ENCODE results near the gene BTBD19.
"Not testable (repeated sequence)": the region's sequence is repeated elsewhere in the genome, so short reads cannot be mapped to it uniquely, and the experiment has no call there.

Gene BTBD19

DNA sequence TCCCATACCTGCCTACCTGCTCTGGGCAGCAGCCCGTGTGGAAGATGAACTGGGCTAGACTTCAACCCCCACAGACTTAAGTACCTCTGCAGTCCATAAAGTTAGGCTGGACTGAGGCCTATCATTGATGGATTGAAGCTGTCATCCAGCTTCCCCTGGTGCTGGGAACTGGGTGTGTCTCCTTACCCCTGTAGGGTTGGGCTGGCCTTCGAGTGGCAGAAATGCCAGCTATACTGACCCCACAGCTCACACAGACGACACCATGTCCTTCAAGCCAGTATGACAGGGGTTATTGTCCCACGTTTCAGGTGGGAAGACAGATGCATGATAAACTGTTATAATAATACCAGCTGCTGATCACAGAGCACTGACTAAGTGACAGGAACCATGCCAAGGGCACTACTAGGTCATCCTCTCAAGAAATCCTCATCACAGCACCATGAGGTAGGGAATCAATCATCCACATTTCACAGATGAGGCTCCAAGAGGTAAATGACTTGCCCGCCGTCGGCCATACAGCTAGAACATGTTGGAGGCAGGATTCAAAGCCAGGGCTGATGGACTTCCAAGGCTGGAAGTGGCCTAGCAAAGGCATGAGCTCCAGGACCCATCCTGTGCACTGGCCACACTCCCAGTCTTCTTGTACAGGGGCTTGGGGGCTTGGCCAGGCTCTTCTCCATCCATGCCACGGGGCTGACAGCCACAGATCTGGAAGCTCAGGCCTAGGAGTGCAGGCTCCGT, 20.0 kb upstream of the BTBD19 start, which contains the start of gene BEST4:
Gene BEST4 (minus strand): TSS at position 51 of the 741 bp plus-strand sequence. CDS start 465 bp downstream, outside the sequence.
- no peak for DNase-seq

DNA sequence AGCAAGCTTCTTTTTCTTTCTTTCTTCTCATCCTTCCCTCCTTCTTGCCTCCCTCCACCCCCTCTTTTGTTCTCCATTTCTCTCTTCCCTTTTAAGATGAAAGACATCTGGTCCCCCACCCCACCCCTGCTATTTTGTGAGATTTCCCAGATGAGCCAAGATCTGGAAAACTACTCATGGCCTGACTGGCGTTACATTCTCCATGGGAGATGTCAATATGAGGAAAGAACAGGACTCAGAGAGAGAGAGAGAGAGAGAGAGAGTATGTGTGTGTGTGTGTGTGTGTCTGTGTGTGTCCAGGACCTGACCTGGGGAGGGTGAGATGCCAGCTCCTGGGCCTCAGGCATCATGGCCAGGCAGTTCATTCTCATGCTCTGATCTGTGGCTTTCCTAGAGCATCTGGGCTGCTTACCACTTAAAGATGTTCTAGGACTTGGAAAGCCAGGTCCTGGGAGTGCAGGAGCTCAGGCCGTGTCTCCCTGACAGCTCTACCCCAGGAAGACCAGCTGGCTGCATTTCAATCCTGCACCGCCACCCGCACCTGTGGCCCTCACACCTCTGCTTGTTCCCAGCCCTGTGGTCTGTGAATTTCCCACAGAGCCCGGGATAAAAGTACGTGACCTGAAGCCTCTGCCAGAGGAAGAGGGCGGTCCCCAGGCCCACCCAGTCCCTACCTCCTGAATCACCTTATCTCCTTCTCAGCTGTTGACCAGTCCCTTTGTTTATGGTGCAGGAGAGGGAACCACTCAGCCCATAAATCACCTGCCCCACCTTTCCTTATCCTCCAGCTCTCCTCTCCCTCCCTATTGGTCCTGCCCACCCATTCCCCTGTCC, 17.1 kb upstream of the BTBD19 start:
- DNase-seq = no peak

DNA sequence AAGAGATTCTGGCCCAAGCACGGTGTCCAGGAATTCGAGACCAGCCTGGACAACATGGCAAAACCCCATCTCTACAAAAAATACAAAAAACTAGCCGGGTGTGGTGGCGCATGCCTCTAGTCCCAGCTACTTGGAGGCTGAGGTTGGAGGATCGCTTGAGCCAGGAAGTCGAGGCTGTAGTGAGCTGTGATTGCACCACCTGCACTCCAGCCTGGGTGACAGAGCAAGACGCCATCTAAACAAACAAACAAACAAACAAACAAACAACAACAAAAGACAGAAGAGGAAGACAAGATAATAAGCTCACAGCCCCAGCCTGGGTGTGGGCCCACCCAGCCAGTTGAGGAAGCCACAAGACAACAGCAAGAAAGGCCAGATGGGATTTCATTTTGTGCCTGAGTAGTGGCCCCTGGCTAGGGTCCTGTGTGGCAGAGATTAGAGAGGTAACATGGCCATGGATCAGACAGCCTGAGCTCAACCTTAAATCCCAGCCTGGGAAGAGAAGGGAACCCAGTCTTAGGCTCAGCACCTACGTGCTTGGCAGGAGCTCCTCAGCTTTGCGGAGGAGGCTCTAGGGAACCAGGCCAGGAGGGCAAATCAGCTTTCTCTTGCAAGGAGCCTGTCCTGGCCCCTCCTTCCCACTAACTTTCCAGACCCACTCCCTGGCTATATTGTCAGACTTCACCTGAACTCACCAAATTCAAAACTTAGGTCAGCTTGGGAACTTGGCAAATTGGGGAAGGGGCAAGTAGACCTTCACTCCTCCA, 15.4 kb upstream of the BTBD19 start:
- DNase-seq = no peak

DNA sequence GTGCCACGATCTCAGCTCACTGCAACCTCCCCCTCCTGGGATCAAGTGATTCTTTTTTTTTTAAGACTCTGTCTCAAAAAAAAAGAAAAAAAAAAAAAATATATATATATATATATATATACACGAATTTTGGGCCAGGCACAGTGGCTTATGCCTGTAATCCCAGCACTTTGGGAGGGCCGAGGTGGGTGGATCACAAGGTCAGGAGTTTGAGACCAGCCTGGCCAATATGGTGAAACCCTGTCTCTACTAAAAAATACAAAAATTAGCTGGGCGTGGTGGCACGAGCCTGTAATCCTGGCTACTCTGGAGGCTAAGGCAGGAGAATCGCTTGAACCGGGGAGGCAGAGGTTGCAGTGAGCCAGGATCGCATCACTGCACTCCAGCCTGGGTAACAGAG, 10.4 kb upstream of the BTBD19 start:
- not testable (repeated sequence) for DNase-seq

DNA sequence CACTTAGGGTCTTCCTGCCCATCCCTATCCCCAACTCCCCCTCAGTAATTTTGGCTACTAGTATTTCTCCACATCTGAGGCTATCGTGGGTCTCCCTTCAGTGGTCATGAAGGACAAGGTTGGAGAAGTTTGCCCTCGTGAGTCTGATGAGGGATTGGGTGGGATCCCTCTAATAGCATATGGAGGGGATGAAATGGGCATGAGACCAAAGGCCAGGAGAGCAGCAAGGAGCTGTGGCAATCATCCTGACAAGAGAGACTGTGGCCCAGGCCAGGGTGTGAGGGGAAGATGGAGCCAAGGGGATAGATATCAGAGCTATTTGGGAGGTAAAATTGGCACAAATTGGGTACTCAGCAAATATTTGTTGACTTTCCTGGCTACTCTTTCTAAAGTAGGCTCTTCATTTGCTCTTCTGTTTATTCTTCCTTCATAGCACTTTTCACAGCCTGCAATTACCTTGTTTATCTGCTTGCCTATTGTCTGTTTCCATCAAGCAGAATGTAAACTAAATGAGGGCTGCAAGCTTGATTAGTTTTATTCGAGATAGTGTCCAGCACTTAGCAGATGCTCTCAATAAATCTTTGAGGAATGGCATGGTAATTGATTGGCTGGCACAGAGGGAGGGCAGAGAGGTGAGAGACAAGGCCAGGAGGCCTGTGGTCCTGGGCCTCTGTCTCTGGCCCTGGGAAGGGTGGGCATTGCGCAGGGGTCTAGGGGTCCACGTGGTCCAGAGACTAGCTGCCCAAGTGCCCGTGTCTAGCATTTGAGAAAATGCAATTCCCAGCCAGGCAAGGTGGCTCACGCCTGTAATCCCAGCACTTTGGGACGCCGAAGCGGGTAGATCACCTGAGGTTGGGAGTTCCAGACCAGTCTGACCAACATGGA, 9.6 kb upstream of the BTBD19 start:
- DNase-seq = no peak

DNA sequence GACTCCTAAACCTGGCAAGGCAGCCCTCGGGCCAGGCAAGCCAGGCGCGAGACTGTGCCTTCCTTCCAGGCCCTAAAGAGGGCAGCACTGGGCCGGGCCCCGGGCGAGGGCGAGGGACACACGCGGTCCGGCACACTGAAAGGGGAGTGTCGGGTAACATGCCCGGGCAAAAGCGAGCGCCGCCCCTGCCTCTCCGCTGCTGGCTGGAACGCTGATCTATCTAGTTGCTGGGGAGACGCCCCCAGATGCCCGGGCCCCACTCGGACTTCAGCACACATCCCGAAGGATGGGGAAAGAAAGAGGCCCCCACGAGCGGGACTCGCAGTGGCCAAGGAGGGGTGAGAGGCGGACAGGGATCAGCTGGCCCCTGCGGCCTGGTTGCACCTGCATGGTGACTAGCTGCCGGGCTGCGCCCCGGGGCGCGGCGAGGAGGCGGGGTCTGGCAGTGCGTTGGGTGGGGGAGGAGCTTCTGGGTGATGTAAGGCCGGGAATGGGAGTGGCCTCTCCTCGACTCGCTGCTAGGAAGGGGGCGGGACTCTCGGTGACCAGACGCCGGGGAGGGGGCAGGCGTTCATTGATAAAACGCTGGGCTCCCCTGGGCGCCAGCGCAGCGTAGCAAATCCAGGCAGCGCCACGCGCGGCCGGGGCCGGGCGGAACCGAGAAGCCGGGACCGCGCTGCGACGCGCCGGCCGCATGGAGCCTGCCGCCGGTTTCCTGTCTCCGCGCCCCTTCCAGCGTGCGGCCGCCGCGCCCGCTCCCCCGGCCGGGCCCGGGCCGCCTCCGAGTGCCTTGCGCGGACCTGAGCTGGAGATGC, 8.3 kb upstream of the BTBD19 start, which contains the start of gene PLK3:
Gene PLK3 (plus strand): TSS at position 608 of the 815 bp plus-strand sequence. CDS start 87 bp downstream, at position 695.
- peak; percentile 96 for DNase-seq

DNA sequence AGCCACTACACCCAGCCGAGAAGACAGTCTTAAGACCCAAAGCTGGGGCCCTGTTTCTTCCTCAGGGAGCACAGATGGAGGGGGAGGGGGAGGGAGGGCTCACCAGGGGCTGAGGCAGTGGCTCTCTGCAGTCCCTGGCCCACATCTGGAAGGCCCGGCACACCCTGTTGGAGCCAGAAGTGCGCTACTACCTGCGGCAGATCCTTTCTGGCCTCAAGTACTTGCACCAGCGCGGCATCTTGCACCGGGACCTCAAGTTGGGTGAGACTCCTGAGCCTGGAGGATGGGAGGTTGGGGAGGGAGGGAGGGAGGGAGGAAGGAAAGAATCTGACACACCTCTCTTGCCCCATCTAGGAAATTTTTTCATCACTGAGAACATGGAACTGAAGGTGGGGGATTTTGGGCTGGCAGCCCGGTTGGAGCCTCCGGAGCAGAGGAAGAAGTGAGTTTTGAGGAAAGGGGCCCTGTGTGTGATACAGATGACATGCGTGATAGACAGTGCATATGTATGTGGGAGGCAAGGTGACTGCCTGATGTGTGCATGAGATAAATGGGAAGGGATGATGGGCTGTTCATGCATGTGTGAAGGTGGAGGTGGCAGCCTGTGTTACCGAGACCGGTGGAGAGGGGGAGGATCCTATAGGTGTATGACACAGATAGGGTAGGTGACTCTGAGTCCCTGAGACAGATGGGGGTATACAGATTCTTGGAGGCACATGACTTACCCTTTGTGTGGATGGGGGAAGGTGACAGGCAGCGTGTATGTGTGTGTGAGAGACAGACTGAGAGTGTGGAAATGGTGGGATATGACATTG, 6.6 kb upstream of the BTBD19 start:
- DNase-seq = no peak

DNA sequence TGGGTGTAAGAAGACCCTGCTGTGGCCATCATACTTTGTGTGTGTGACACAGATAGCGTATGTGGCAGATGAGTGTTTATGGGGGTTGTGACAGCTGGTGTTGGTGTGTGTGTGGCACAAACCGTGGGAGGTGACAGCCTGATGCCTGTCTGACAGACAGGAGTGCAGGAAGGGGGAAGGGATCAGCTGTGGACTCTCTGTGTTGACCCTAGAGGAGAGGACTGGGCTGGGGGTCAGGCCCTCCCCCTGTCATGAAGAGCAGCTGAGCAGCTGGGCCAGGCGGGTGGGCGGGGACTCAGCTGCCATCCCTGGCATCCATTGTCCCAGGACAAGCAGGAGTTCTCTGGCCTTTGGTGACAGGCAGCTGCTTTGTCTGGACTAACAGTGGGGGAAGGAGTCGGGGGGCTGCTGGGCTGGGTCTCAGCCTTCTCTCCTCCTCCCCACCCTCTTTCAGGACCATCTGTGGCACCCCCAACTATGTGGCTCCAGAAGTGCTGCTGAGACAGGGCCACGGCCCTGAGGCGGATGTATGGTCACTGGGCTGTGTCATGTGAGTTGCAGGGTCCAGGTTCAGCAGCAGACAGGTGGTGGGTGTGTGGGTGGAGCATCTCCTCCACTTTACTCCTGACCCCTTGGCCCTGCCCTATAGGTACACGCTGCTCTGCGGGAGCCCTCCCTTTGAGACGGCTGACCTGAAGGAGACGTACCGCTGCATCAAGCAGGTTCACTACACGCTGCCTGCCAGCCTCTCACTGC, 5.8 kb upstream of the BTBD19 start:
- DNase-seq = no peak

DNA sequence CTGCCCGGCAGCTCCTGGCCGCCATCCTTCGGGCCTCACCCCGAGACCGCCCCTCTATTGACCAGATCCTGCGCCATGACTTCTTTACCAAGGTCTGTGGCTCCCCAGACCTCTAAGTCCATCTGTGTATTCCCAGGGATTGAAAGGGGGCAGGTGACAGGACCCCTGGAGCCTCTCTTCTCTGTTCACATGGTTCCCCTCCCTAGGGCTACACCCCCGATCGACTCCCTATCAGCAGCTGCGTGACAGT, 5.3 kb upstream of the BTBD19 start:
- no peak for DNase-seq

DNA sequence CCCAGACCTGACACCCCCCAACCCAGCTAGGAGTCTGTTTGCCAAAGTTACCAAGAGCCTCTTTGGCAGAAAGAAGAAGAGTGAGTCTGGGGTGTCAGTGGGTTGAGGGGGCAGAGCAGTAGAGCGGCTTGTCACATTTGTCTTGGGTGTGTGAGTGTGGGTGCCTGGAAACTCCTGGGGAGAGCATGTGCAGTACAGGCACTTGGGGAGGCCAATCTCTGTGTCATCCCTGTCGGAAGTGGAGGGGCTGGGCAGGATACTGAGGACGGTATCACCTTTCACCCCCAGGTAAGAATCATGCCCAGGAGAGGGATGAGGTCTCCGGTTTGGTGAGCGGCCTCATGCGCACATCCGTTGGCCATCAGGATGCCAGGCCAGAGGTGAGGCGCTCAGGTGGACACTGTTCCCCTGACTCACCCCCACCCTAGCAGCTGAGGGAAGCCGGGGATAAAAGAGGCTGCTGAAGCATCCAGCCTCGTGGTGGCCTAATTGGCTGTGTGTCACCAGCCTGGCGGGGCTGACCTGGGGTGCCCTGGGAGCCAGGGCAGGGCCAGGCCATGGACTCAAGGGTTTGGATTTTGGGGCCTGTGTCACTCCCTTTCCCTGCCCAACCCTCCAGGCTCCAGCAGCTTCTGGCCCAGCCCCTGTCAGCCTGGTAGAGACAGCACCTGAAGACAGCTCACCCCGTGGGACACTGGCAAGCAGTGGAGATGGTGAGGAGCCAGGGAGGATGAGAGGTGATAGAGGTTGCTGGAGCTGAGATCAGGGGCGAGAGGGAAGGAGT, 4.8 kb upstream of the BTBD19 start:
- DNase-seq = no peak

DNA sequence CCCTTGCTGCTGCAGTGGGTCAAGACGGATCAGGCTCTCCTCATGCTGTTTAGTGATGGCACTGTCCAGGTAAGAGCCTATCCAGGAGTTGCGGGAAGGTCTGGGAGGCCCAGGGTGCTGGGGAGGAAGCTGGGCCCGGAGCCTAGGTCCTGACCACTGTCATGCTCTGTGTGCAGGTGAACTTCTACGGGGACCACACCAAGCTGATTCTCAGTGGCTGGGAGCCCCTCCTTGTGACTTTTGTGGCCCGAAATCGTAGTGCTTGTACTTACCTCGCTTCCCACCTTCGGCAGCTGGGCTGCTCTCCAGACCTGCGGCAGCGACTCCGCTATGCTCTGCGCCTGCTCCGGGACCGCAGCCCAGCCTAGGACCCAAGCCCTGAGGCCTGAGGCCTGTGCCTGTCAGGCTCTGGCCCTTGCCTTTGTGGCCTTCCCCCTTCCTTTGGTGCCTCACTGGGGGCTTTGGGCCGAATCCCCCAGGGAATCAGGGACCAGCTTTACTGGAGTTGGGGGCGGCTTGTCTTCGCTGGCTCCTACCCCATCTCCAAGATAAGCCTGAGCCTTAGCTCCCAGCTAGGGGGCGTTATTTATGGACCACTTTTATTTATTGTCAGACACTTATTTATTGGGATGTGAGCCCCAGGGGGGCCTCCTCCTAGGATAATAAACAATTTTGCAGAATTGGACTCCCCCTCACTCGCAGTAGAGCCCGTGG, 2.9 kb upstream of the BTBD19 start:
- no peak for DNase-seq

DNA sequence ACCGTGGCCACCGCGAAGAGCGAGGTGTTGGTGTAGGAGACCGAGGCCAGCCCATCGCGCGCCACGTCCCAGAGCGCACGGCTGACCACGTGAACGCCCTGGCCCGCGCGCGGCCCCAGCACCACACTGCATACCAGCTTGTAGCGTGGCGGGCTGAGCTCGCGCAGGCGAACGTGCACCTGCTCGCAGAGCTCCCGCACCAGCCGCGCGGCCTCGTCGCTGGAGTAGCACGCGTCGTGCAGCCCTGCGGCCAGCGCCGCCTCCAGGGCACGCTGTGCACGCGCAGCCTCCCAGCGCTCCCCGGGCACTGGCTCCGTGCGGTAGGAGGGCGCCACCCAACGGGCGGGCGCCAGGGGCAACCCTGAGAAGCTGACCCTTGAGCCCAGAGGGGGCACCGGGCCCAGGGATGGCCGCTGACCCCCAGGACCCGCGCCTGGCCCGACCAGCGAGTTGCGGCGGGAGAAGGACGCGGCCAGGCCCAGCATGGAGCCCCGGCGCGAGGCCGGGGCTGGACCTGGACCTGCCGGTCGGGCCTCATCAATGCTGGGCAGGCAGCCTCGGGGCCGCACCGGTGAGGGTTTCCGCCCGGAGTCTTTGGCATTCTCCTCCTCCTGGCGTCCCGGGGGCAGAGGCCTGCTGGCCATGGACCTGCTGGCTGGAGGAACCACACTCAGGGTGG, 2.2 kb upstream of the BTBD19 start:
- DNase-seq = no peak

DNA sequence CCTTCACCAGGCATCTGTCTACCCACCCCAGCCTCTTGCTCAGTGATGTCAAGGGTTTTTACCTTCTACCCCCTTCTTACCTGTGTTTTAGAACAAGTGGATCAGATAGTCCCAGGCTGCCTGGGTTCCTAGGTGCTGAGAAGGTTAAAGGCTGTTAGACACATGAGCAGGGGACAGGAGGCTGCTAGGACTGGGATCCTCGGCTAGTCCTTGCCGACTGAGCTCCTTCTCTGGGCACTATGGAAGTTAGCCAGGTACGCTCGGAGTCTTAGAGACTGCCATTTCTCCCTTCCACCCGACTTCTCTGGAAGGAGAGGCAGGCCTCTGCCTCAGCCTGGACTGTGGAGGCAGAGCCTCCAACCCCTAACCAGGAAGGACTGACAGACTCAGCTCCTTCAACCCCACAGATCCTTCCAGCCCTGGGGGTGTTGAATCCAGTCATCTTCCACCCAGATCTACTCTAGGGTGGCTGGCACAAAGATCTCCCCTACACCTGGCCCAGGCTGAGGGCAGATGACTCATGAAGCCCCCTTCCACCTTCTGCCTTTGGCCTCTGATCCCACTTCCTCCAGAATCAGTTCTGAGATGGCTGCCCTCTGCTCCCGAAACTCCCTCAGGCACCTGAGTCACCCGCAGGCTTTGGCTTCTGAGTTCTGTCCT, 1.5 kb upstream of the BTBD19 start, which contains the start of gene DYNLT4:
Gene DYNLT4 (minus strand): TSS at position 648 of the 660 bp plus-strand sequence. CDS start 683 bp downstream, outside the sequence.
- no peak for DNase-seq

DNA sequence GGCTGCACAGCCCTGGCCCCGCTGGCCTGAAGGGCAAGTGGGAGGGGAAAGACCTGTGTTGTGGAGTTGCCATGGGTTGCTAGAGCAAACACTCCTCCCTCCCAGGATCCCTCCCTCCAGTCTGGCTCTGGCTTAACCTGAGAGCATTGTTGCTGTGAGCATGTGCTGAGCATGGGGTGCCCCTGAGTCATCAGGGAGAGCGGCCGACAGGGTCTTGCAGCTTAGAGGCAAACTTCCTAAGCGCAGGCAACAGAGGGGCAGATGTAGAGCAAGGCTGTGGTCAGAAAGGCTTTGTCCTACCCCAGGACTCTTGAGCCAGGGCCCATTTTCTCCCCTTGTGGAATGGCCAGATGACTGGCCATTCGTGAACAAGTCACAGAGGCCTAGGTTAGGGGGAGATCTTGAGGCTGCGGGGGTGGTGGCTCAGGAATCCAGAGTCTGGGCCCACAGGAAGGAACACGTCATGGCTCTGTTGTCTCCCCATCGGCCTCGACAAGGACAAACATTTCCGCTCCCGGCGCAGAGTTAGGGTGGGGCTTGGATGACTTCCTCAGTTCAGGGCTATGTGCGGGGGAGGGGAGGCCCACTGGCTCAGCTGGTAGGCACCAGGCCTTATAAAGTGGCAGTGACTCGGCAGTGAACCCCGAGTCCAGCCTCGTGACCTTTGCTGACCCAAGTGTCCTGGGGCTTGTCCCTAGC, 810 bp upstream of the BTBD19 start:
- DNase-seq = peak; percentile 87

DNA sequence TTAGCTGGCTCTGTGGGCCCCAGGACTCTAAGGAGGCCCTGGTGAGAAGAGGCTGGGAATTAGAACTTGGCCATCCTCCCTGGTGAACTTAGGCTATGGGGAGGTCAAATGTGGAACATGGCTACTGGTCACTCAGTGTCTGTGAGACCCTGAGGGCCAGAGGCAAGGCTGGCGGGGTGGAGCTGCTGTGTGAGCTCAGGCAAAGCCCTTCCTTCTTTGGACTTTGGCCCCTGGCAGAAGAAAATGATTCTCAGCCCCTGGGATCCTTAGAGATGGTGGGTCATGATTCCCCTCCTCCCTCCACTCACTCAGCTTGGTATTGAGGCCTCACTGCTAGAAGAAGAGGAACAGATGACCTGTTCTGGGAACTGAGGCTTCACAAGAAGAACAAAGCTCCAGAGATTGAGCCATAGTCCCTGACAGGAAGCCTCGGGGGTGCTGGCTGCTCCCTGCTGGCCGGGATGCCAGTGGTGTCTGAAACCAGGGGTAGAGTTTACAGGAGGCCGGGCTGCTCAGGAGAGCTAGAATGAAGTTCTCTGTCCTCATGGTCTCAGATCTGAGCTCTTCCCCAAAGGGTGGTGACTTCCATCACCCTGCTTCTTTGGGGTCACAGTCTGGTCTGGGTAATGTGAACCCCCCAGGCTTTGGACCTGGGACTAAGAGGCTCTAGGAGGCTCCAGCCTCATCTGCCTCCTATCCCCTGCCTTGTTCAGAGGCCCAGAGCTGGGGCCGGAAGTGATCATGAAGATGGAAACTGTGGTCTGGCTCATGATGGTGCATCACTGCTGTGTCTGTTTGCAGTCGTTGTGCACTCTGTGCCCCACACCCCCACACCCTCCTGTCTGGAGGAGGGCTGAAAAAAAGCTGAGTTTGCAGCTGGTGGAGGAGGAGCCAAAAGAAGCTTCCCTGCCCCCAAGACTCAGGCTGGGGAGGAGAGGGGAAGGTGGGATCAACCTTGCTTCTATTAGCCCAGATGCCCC, 905 bp downstream of the BTBD19 start:
- no peak for DNase-seq
